K562 (cell line): ENCODE data around the gene PAFAH1B2. TPM values are rescaled to one million over a fixed set of nuclear protein-coding genes. Genes with fewer than 3 reads are reported as not detected.

Experiments
- HDAC8 ChIP-seq: fragments of 450-650 bp; IDR thresholded peaks from 2 replicates; pipeline ENCODE4 v1.6.1; 2016; ENCODE audit warnings: mild to moderate bottlenecking, missing genetic modification characterization, moderate library complexity, missing compliant biosample characterization
- HIVEP1 ChIP-seq: fragments of 250-450 bp; sonication (Bioruptor Pico); IDR thresholded peaks from 2 replicates; pipeline ENCODE4 v1.4.0; 2020; ENCODE audit warnings: mild to moderate bottlenecking
- KLF16 ChIP-seq: IDR thresholded peaks from 2 replicates; pipeline ENCODE4 v1.6.1; 2016; ENCODE audit warnings: antibody characterized with exemption
- NR2F6 ChIP-seq: fragments of 450-650 bp; formaldehyde crosslinking; IDR thresholded peaks from 2 replicates; pipeline ENCODE4 v1.4.0; 2020; ENCODE audit warnings: mild to moderate bottlenecking
- POLR2AphosphoS2 ChIP-seq: IDR thresholded peaks from 2 replicates; pipeline ENCODE4 v1.6.1; 2012; ENCODE audit warnings: low read length, improper control_type of control experiment
- SIN3B ChIP-seq: fragments of 450-650 bp; IDR thresholded peaks from 2 replicates; pipeline ENCODE4 v1.6.1; 2017; ENCODE audit warnings: low read depth, mild to moderate bottlenecking, moderate library complexity
- SMAD1 ChIP-seq: fragments of 150-350 bp; IDR thresholded peaks from 2 replicates; pipeline ENCODE4 v1.6.1; 2014; ENCODE audit warnings: low read length, low read depth; ENCODE audit not compliant: partially characterized antibody
- TEAD1 ChIP-seq, 2 experiments: fragments of 450-650 bp in 1 of 2; sonication (generic) in 1 of 2; formaldehyde crosslinking; IDR thresholded peaks; 2 replicates each; pipeline versions ENCODE4 v1.4.0 to v1.8.0; 2020 to 2022; ENCODE audit warnings: mild to moderate bottlenecking in 2 of 2, missing genetic modification reagents in 1 of 2
- THRAP3 ChIP-seq: fragments of 450-650 bp; IDR thresholded peaks from 2 replicates; pipeline ENCODE4 v1.6.1; 2016; ENCODE audit warnings: mild to moderate bottlenecking, inconsistent platforms, borderline replicate concordance
- ZNF407 ChIP-seq: fragments of 450-650 bp; IDR thresholded peaks from 2 replicates; pipeline ENCODE4 v1.6.1; 2016; ENCODE audit warnings: low read depth
- ZNF740 ChIP-seq, 3 experiments: fragments of 200-800 bp in 1 of 3; sonication (Bioruptor generic) in 1 of 3; sonication (generic) in 1 of 3; formaldehyde crosslinking in 1 of 3; IDR thresholded peaks; 2 replicates each; pipeline versions ENCODE4 v1.6.1 to v1.8.0; 2016 to 2022; ENCODE audit warnings: mild to moderate bottlenecking in 2 of 3, missing compliant biosample characterization in 2 of 3, missing genetic modification characterization in 2 of 3, missing genetic modification reagents in 1 of 3
- polyA plus RNA-seq, 8 experiments: library from polyadenylated mRNA; depleted of rRNA in 4 of 8; stranded (reverse) in 5 of 8; unstranded in 3 of 8; fragments of >200 nt; fragmentation: Nextera tagmentation in 2 of 8; fragmentation: Illumina TruSeq in 1 of 8; extraction: Ambion mirVana in 2 of 8; extraction: Trizol in 1 of 8; gene quantifications; 2 replicates each; pipeline versions ENCODE4 v1.2.1 to v1.2.3, GENCODE V29; 2011 to 2014; ENCODE audit warnings: inconsistent platforms in 1 of 8, missing spikeins in 1 of 8
- total RNA-seq, 7 experiments: library from RNA; depleted of rRNA in 6 of 7; stranded (reverse); fragments of >200 nt in 6 of 7; fragmentation: Illumina TruSeq in 2 of 7; extraction: Trizol in 2 of 7; gene quantifications; 2 replicates each; pipeline versions ENCODE4 v1.2.1 to v1.2.3, GENCODE V29; 2011 to 2021; ENCODE audit warnings: low replicate concordance in 1 of 7

The PAFAH1B2 gene
- total and polyA plus RNA-seq, 9 of the 15 experiments (the other 6 are each of a cell fraction or from before 2014, with no cell fraction given), result 27.8 to 94.7 (median 64.9) TPM

DNA sequence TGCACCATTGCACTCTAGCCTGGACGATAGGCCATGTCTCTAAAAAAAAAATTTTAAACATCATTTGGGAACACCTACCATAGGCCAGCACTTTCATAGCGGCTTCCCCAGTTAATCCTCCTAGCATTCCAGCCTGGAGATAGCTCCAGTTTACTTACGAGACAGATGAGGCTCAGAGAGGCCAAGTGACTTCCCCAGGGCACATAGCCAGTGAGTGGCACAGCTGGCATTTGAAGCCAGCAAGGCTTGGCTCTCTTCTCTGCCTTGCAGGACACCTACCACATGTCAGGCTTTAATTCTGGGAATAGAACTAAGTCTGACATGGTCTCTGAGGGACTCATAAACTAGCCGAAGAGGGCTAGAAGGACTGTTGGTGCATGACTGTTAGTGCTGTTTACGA, 50.2 kb downstream of the PAFAH1B2 start (continued):
- TF ChIP-seq ZNF407, result no peak
- TF ChIP-seq KLF16, result no peak
- no peak for TF ChIP-seq POLR2AphosphoS2
- no peak for TF ChIP-seq SIN3B
- TF ChIP-seq NR2F6 (CRISPR knock-in tag), result no peak
- TF ChIP-seq TEAD1 (CRISPR knock-in tag; IDR thresholded peaks at IDR 0.05), result no peak
- TF ChIP-seq THRAP3, result no peak
- no peak for TF ChIP-seq HIVEP1 (CRISPR knock-in tag)
- TF ChIP-seq ZNF740 (CRISPR knock-in tag; IDR thresholded peaks at IDR 0.05), result no peak
- TF ChIP-seq ZNF740 (tag; IDR thresholded peaks at IDR 0.05), result no peak
- no peak for TF ChIP-seq HDAC8 (tag)
- TF ChIP-seq SMAD1, result no peak
- TF ChIP-seq, all 486 proteins: peak for 0
